HK-2 (cell line): ENCODE results near the gene B3GAT1.
"Not testable (repeated sequence)": the region's sequence is repeated elsewhere in the genome, so short reads cannot be mapped to it uniquely, and the experiment has no call there.

Source experiments
- DNase-seq: peaks from one replicate; pipeline ENCODE4 v3.0.0-alpha.2; 2018; ENCODE audit not compliant: unreplicated experiment

The B3GAT1 gene

DNA sequence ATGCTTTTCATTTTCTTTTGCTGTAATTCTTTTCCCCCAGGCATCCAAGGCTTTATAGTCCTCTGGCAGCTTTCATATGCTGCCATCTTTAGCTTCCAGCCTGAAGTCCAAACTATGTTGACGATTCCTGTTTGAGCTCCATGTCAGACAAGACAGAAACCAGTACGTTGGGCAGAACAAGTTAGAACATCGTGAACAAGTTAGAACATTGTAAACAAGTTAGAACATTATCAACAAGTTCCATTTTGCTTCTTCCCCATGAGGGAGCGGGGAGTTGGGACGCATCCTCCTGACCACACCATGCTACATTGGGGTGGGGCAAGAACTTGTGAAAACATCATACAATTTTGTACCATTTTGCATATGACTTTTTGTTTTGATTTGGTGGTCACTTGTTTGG, 56.4 kb downstream of the B3GAT1 start:
- DNase-seq = no peak

DNA sequence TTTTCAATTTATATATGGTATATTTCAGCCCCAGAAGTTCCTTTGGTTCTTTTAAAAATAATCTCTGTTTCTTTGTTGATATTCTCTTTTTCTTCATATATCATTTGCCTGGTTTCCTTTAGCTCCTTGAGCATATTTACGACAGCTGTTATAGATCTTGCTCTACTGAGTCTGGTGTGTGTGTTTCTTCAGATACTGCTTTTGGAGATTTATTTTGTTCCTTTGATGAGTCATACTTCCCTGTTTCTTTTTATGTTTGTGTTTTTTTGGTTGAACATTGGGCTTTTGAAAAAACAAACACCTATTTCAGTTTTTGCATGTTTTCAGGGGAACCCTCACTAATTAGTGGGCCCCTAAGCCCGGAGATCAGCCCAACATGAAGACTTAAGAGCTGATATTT, 56.9 kb downstream of the B3GAT1 start:
- DNase-seq = no peak

DNA sequence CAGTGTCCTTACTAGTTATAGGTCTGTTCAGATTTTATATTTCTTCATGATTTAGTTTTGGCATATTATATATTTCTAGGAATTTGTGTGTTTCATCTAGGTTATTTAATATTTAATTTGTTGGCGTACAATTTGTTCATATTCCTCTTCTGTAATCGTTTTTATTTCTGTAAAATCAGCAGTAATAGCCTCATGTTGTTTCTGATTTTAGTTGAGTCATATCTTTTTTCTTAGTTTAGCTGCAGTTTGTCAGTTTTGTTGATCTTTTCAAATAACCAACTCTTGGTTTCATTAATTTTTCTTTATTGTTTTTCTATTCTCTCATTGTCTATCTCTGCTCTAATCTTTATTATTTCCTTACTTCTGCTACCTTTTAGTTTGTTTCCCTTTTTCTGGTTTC, 59.9 kb downstream of the B3GAT1 start:
- no peak for DNase-seq

DNA sequence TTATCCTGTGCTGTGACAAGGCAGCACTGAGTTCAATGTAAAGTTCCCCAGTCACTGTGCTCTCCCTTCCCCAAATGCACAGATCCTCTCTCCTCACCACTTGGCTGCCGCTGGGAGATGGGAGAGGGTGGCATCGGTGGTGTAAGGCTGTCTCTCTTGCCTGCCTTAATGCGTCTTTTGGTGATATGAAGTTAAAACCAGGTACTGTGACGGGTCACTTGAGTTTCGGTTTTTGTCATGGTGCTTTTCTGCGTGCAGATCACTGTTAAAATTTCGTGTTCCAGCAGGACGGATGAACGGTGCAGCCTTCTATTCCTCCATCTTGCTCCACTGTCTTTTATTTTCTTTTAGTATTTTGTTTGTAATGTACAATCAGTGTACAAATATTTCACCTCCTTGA, 61.7 kb downstream of the B3GAT1 start:
- no peak for DNase-seq

DNA sequence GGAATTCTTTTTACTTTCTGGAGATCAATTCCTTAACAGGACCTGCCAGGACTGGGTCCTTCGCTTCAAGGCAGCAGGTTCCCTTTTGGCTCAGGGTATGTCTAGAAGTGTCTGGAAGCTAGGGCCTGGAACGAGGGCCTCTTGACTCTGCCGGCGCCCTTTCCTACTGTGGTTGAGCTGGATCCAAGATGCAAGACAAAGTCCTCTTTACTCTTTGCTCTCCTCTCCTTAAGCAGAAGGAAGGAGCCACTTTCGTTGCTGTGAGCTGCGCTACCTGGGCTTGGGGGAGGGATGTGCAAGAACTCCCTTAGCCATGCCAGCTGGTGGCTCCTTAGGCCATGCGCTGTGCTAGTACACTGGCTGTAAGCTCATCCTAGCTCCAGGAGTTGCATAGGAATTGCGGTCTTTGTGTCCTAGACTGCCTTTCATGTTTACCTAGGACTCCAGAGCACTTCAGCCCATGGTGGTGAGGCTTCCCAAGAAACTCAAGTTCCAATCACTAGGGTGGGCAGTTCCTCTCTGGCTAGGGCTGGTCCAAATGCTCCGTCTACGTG, 62.2 kb downstream of the B3GAT1 start:
- DNase-seq = no peak

DNA sequence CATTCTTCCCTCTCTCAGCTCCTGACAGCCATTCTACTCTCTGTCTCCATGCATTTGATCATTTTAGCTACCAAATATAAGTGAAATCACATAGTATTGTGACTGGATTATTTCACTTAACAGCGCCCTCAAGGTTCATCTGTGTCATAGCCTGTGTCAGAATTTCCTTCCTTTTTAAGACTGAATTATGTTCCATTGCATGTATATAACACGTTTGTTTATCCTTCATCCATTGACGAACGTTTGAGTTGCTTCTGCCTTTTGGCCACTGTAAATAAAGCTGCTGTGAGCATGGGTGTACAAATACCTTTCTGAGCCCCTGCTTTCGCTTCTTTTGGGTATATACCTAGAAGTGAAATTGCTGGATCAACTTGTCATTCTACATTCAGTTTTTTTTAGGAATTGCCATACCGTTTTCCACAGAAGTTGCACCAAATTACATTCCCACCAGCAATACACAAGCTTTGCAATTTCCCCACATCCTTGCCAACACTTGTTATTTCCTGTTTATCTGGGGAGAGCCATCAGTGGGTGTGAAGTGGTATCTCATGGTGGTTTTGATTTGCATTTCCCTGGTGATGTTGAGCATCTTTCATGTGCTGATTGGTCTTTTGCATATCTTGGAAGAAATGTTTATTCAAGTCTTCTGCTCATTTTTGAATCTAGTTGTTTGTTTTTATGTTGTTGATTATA, 62.8 kb downstream of the B3GAT1 start:
- no peak for DNase-seq

DNA sequence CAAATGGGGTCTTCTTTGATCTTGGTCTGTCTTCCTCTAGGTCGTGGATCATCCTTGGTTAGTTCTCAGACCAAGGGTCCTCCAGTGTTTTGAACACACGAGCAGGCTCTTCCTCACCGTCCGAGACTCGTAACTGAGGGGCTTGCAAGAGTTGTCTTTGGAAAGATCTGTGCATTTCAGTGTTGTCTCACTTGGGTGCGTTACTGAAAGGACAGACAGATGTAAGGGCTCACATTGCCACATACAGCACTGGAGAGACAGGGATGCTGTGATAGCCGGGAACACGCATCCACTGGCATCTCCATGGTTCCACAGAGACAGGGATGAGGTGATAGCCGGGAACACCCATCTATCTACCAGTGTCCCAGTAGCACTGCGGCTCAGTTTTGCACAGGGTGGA, 64.6 kb downstream of the B3GAT1 start:
- DNase-seq = no peak

DNA sequence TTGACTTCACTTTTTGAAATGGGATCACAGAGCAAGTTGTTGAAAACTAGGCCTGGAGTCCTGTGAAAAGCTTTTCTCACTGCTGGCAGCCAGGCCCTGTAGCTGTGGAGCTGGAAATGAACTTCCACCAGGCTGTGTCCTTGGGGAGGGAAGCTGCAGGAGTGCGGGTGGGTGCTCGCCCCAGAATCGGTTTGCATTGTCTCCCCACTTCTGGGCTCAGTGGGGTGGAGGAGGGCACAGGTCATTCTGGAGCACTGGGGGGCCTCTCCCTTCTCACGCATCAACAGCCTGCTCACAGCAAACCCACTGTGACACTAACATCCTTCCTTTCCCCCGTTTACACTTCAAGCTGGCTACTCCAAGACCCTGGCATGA, 65.1 kb downstream of the B3GAT1 start:
- DNase-seq = no peak

DNA sequence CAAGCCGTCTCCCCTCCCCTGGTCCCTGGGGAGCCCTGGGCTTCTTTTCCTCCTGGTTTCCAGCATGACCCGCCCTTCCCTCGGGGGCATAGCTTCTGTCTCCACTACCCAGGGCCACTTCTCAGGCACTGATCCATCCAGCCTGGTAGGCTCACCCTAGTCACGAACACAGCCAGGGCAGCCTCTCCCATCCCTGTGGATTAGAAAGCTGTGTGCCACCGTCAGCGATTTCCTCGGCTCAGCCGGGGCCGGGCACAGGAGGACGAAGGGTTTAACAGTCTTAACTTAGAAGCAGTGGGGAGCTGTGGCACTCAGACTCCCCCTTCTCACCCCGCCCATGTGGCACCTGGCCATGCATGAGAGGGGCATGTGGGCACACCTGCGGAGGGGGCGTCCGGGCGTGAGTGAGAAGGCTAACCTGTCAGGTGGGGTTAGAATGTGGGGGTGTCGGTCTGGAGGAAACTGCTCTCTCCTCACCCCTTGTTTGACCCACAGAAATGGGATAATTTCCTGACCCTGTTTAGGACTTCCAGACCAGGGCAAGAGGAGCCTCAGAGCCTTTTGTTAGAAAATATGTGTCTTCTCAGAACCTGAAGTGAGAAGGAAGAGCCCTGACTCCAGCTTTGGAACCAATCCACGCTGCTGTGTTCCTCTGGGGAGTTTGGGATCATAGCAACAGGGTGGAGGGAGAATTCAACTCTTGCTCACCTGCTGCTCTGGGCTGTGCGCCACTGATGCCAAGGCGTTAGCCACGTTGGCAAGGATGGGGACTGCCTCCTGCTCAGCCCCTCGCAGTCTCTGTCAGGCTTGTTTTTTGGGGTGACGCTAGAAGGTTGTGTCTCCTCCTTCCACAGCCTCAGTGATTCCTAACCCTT, 65.7 kb downstream of the B3GAT1 start:
- DNase-seq = no peak

DNA sequence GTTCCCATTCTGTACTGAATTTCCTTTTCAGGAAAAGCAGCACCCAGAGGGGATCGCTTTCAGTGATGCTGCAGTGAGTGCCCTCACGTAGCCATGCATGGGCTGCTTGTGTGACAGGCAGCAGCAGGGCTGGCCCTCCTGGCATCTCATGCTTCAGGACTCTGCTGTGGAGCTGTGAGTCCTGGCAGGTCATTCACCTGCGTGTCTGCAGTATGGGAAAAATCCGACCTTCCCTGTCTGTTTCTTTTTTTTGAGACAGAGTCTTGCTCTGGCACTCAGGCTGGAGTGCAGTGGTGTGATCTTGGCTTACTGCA, 66.8 kb downstream of the B3GAT1 start:
- DNase-seq = no peak

DNA sequence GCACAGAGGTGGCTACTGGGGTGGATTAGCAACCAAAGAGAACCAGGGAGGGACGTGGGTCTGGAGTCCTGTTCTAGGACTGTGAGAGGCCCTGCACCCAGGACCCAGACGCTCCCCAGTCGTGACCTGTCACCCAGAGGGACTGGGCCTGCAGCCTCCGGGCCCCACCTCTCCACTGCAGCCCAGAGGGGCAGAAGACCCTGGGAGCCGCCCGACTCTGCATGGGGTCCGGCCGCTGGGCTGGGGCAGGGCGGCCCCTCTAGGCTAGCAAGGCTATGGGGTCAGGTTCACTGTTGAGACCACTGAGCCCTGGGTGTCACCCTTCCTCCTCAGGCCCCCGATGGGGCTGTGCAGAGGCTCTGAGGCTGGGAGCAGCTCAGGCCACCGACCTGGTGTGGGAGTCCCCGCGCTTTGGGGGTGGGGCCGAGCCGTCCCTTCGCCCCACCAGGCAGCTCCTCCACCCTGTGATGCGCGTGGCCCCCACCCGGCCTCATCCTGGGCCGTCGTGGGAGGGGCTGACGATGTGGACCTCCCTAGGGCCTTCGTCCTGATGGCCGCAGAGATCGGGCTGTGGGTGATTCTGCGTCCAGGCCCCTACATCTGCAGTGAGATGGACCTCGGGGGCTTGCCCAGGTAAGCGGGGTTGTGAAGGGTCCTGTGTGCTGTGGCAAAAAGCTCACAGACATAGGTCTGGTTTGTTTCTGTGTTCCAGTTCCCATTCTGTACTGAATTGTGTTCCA, 67.4 kb downstream of the B3GAT1 start:
- not testable (repeated sequence) for DNase-seq

DNA sequence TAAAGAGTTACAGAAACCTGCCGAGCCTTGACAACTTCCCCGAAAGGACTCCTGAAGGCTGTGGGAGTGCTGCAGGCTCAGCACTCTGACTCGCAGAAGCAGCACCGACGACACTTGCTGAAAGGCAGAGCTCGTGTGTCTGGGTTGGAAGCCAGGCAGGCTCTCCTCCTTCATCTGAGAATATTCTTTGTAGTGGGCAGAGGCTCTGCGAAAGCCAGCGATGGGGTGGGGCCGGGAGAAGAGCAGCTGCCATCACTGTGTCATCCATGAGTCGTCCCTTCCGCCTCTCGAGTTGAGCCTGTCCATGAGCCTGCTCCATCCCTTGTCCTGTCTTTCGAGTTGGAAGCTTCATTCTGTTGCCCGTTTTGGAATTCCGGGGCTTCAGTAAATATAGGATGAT, 68.4 kb downstream of the B3GAT1 start:
- no peak for DNase-seq

DNA sequence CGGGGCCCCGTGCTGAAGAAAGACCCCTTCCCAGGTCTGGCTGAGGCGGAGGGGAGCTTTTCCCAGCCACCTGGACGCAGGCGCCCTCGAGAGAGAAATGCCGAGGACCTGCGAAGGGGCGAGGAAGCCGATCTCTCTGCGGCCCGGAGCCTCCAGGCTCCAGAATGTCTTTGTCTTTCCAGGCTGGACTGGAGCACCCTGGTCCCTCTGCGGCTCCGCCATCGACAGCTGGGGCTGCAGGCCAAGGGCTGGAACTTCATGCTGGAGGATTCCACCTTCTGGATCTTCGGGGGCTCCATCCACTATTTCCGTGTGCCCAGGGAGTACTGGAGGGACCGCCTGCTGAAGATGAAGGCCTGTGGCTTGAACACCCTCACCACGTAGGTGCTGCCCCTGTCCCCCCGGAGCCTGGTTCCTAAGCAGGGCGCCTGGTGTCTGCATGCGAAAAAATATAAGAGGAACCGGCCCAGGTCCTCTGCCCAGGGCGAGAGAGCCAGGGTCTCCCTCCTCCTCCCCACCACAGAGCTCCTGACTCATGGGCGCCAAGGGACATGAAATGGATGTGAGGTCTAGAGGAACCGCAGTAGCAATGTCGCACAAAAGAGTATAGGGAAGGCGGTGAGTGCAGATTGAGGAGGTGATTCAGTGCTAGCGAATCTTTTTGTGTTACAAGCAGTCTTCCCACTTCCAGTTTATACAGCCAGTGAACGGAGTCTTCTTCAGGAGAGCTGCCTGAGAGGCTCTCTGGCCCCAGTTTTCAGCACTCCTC, 69.3 kb downstream of the B3GAT1 start:
- DNase-seq = no peak

DNA sequence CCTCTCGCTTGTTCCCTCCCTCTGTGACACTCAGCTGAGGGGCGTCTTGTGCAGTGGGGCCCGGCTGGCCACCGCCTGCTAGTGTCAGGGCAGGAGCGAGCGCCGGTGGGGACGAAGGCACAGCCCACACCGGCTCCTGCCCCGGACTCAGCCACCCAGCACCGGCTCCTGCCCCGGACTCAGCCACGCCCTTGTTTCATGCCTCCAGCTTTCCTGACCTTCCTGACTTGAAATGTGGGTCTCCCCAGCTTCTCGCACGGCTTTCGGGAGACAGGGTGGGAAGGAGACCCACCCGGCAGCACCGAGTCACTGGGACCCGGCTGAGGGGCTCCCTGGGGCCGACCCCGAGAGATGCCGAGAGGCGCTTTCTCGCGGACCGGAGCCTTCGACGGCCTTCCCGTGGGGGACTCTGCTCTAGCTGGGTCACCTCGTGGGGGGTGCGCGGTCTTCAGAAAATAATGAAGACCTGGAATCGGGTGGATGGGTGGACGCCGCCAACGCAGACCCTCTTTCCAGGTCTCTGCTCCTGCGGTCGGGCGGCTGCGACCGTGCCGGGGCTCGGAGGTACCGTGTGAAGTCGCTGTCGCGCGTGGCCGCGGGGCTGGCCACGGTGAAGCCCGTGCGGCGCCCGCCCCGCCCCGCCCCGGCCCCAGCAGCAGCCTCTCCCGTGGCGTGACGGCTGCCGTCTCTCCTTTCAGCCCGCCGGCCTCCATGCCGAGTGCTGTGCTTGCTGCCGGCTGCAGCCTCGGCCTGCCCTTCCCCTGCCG, 70.1 kb downstream of the B3GAT1 start:
- DNase-seq = no peak

DNA sequence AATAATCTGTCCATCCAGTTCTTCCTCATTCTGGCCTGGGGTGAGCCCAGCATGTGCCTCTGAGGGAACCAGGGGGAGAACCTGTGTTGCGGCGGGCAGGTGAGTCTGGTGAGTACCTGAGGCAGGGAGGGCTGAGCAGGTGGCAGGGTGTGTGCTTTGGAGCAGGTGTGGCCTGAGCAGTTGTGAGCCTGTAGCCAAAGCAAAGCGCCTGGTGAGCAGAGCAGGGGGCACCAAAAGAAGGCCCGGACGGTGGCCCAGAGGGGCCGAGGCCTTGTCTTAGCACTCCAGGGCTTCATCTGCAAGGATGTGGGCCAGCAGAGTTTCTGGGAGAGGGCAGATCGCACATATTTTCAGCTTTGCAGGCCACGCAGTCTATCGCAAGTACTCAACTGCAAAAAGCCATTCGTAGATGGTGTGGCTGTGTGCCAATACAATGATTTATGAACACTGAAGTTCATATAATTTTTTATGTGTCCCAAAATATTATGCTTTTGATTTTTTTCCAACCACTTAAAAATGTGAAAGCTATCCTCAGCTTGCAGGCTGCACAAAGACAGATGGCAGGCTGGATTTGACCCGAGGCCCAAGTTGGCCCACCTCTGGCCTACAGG, 71.6 kb downstream of the B3GAT1 start:
- DNase-seq = no peak

DNA sequence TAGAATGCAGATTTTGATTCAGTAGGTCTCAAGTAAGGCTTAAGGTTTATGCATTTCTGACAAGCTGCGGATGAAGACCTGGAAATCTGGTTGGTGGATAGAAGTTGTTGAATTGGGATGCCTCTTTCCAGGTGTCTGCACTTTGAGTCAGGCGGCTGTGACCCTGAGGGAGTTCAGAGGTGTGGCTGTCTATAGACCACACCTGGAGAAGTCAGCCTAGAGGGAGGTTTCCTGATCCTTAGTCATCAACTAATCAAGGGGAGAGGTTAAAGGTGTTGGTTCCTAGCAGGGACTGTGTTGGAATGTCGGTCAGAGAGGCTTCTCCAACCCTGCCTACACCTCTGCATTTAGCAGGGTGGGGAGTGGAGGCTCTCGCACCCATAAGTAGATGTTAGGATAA, 72.3 kb downstream of the B3GAT1 start:
- DNase-seq = no peak

DNA sequence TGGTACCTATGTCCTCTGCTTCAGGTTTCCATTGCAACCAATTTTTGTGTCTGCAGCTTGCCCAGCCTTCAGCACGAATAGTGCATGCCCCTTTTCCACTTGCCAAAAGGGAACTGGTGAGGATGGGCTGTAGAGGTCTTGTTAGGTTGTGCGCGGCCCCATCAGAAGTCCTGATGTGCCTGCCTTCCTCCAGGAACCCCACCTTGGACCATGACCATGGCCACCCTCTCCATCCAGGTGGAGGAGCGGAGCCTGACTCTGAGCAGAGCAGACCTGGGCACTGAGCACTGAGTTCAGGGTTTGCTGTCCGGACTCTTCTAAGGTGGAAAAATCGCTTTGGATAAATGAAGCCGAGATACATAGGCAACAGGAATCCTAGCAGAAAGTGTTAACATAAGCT, 73.4 kb downstream of the B3GAT1 start:
- DNase-seq = no peak

DNA sequence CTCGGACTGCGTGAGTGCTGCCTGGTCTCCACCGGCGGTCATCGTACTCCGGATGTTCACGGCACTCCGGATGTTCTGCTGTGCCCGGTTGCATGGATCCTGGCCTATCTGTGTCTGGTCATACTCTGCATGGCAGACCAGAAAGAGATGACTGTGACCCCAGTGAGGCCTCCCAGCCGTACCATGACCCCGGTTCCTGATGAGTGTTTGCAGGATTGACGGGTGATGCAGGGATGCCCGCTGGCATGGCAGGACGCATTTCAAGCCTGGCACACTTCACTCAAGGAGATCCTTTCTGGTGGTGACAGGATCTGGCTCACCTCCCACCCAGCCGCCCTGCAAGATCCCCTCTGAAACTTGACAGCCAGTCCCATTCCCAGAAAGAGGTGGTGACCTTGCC, 74.0 kb downstream of the B3GAT1 start:
- no peak for DNase-seq

DNA sequence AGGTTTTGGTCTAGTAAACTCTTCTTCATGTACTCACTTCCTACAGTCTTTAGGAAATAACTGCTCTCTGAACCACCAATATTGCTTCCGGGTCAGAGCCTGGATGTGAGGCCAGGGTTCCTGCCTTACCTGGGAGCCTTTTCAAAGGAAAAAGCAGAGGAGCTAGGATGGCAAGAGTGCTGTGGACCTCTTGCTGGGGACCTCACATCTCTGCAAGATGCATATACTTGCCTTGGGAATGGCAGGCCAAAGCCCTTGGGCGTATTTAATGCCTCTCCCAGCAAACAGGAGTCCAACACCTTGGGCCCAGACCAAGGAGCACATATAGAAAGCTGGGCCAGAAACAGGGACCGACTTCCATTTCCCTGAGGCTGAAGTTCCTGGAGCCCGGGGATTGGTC, 75.0 kb downstream of the B3GAT1 start:
- DNase-seq = no peak

DNA sequence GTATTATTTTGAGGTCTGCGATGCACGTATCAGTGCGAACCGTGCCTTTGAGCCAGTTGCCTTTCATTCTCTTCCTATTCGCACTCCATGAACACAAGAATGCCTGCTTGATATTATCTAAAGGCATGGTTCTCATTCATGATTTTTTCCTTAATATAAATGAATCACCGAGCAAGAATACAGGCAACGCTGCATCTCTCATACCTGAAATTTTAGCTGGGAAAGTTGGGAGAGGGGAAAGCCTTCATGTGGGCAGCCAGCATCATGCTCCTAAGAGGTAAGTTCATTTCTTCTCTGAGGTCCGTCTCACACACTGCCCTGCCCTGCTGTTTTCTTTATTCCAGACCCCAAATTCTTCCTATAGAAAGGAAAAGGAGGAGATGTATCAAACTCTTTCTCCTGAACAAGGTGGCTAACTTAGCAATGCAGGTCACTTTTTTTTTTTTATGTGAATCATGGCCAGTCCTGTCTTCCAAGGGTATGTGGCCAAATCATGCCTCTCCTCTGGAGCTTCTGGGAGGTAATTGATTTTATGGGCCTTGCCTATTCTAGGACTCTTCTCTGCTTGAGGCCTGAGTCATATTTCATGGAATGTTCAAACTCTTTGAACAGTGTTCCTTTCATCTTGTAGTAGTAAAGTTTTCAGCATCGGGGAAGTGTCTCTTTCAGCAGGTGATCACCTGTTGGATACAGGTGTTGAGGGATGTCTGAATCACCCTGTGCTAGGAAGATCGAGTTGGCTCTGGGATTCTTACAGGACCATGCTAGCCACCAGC, 77.1 kb downstream of the B3GAT1 start:
- DNase-seq = no peak
